Measurements from ENCODE around the gene ADSS1. TPM values are rescaled to one million over a fixed set of nuclear protein-coding genes. Genes with fewer than 3 reads are reported as not detected.

Gene ADSS1
- total RNA-seq, 1 experiment from 2014 or later: 9.9 TPM

DNA sequence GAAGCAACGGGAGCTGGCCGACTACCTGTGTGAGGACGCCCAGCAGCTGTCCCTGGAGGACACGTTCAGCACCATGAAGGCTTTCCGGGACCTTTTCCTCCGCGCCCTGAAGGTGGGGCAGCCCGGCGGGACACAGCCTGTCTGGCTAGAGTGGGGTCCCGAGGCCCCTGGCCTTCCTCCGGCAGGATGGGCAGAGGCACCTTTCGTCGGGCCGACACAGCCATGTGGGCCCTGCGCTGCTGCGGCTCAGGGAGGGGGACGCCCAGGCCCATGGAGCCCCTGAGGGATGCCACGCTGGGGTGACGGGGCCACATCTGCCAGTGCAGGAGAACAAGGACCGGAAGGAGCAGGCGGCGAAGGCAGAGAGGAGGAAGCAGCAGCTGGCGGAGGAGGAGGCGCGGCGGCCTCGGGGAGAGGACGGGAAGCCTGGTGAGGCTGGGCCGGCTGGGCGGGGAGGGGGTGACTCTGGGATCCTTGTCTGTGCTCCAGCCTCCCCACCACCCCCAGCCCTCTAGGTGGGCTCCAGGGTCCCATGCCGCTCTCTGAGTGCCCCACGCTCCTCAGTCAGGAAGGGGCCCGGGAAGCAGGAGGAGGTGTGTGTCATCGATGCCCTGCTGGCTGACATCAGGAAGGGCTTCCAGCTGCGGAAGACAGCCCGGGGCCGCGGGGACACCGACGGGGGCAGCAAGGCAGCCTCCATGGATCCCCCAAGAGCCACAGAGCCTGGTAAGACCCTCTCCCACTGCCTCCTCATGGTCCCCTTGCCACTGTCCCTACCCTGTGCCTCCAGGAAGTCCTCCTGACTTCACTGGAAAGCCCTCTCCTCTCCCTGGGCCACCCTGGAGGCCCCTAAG, 10.9 kb upstream of the ADSS1 start:
- ATAC-seq: no peak
- H3K27me3 ChIP-seq (ENCODE audit: insufficient read depth, low read length): no peaks in the 10 kb centered on the region
- DNase-seq (ENCODE audit: low read depth, low spot score): no peak
- no peak overlapping the region for H2AFZ ChIP-seq (ENCODE audit: low read depth, low read length, poor library complexity, severe bottlenecking)
- intact Hi-C loops (cut with micrococcal nuclease): no loop called here
- TF ChIP-seq, protein P1, sequence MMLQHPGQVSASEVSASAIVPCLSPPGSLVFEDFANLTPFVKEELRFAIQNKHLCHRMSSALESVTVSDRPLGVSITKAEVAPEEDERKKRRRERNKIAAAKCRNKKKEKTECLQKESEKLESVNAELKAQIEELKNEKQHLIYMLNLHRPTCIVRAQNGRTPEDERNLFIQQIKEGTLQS (IDR thresholded peaks at IDR 0.05): no peak
- TF ChIP-seq MAX (IDR thresholded peaks at IDR 0.05) (no peak), TCF7L2 (IDR thresholded peaks at IDR 0.05; ENCODE audit: borderline replicate concordance, extremely low read depth, insufficient read depth, insufficient read length) (no peak), YY1 (IDR thresholded peaks at IDR 0.05; ENCODE audit: extremely low read depth, insufficient replicate concordance, low read depth, low read length) (no peak), ZFX (IDR thresholded peaks at IDR 0.05) (no peak), CEBPB (IDR thresholded peaks at IDR 0.05; ENCODE audit: low read depth) (no peak), EZH2phosphoT487 (IDR thresholded peaks at IDR 0.05; ENCODE audit: borderline replicate concordance) (no peak), RAD21 (IDR thresholded peaks at IDR 0.05; ENCODE audit: low read depth) (no peak), ELF1 (IDR thresholded peaks at IDR 0.05; ENCODE audit: borderline replicate concordance, low read depth) (no peak), ZNF274 (IDR thresholded peaks at IDR 0.05; ENCODE audit: low read depth, low read length) (no peak), POLR2AphosphoS5 (IDR thresholded peaks at IDR 0.05; ENCODE audit: low read depth, low read length) (no peak), JUND (IDR thresholded peaks at IDR 0.05) (no peak), POLR2A (IDR thresholded peaks at IDR 0.05; ENCODE audit: borderline replicate concordance, extremely low read depth, insufficient read depth, insufficient read length) (no peak), EGR1 (IDR thresholded peaks at IDR 0.05; ENCODE audit: low read depth) (no peak)
- TF ChIP-seq, protein P2, sequence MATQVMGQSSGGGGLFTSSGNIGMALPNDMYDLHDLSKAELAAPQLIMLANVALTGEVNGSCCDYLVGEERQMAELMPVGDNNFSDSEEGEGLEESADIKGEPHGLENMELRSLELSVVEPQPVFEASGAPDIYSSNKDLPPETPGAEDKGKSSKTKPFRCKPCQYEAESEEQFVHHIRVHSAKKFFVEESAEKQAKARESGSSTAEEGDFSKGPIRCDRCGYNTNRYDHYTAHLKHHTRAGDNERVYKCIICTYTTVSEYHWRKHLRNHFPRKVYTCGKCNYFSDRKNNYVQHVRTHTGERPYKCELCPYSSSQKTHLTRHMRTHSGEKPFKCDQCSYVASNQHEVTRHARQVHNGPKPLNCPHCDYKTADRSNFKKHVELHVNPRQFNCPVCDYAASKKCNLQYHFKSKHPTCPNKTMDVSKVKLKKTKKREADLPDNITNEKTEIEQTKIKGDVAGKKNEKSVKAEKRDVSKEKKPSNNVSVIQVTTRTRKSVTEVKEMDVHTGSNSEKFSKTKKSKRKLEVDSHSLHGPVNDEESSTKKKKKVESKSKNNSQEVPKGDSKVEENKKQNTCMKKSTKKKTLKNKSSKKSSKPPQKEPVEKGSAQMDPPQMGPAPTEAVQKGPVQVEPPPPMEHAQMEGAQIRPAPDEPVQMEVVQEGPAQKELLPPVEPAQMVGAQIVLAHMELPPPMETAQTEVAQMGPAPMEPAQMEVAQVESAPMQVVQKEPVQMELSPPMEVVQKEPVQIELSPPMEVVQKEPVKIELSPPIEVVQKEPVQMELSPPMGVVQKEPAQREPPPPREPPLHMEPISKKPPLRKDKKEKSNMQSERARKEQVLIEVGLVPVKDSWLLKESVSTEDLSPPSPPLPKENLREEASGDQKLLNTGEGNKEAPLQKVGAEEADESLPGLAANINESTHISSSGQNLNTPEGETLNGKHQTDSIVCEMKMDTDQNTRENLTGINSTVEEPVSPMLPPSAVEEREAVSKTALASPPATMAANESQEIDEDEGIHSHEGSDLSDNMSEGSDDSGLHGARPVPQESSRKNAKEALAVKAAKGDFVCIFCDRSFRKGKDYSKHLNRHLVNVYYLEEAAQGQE (IDR thresholded peaks at IDR 0.05; ENCODE audit: low read depth): no peak
- TF ChIP-seq, protein P3, sequence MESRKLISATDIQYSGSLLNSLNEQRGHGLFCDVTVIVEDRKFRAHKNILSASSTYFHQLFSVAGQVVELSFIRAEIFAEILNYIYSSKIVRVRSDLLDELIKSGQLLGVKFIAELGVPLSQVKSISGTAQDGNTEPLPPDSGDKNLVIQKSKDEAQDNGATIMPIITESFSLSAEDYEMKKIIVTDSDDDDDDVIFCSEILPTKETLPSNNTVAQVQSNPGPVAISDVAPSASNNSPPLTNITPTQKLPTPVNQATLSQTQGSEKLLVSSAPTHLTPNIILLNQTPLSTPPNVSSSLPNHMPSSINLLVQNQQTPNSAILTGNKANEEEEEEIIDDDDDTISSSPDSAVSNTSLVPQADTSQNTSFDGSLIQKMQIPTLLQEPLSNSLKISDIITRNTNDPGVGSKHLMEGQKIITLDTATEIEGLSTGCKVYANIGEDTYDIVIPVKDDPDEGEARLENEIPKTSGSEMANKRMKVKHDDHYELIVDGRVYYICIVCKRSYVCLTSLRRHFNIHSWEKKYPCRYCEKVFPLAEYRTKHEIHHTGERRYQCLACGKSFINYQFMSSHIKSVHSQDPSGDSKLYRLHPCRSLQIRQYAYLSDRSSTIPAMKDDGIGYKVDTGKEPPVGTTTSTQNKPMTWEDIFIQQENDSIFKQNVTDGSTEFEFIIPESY (IDR thresholded peaks at IDR 0.05; ENCODE audit: extremely low read depth, insufficient replicate concordance, low read length): no peak
- peaks cover 6 to 45% of the 10 kb centered on the region in 2 experiments; a peak in 3 of 4 replicates for H3K36me3 ChIP-seq (ENCODE audit: control insufficient read depth in 1 of 2, insufficient read depth in 2 of 2, low read length in 2 of 2)
- H3K4me2 ChIP-seq (ENCODE audit: low read length): no peak overlapping the region
- no peak overlapping the region for H3K9ac ChIP-seq (ENCODE audit: low read length)
- no peaks in the 10 kb centered on the region for H3K79me2 ChIP-seq (ENCODE audit: insufficient read depth, low read length)
- H3K4me1 ChIP-seq (ENCODE audit: control insufficient read depth in 1 of 2, insufficient read depth in 2 of 2, low read length in 2 of 2): no peaks in the 10 kb centered on the region; a peak in 1 of 4 replicates
- no peaks in the 10 kb centered on the region for H3K9me2 ChIP-seq (ENCODE audit: insufficient read depth)
- no peaks in the 10 kb centered on the region for H3K9me3 ChIP-seq (ENCODE audit: control insufficient read depth in 1 of 2, insufficient read depth in 1 of 2, low read depth in 1 of 2, low read length in 2 of 2)
- no peaks in the 10 kb centered on the region for H4K20me1 ChIP-seq (ENCODE audit: insufficient read depth)
- BruUV-seq (replicated peaks): no TSS peak
- H3K27ac ChIP-seq (ENCODE audit: low read depth, low read length): no peak overlapping the region
- ChIA-PET RAD21 (ENCODE audit: low non-redundant PET in 1 of 2, low total read pairs in 2 of 2, uncharacterized antibody in 2 of 2, unreplicated experiment in 2 of 2) (no interaction called here), POLR2A (no interaction called here), CTCF (no interaction called here)
- H3K4me3 ChIP-seq (replicated peaks in 1 of 2; ENCODE audit: low read depth in 1 of 2, low read length in 2 of 2): no peak overlapping the region
